HepG2 (cell line): ENCODE data around the gene DAG1.

ENCODE experiments used
- EP300 ChIP-seq, 3 experiments: sonication (generic) in 1 of 3; formaldehyde crosslinking in 1 of 3; IDR thresholded peaks; 2 replicates each; pipeline versions ENCODE4 v1.5.1 to v1.6.1; 2011 to 2020; ENCODE audit warnings: low read depth in 2 of 3, low read length in 2 of 3, borderline replicate concordance in 1 of 3, improper control_type of control experiment in 1 of 3, mild to moderate bottlenecking in 1 of 3, missing genetic modification reagents in 1 of 3, moderate library complexity in 1 of 3
- FOXK2 ChIP-seq: fragments of 450-650 bp; IDR thresholded peaks from 2 replicates; pipeline ENCODE4 v1.6.1; 2016
- MTF2 ChIP-seq: sonication (generic); formaldehyde crosslinking; IDR thresholded peaks from 2 replicates; pipeline ENCODE4 v1.5.0; 2020; ENCODE audit warnings: missing genetic modification reagents, borderline replicate concordance
- POLR2A ChIP-seq, 2 experiments: IDR thresholded peaks; 2 replicates each; pipeline ENCODE4 v1.6.1; 2011; ENCODE audit warnings: low read depth in 2 of 2, low read length in 2 of 2, mild to moderate bottlenecking in 1 of 2, moderate library complexity in 1 of 2; ENCODE audit not compliant: insufficient read depth in 1 of 2
- SP1 ChIP-seq, 2 experiments: fragments of 450-650 bp in 1 of 2; sonication (generic) in 1 of 2; formaldehyde crosslinking in 1 of 2; IDR thresholded peaks; 2 replicates each; pipeline versions ENCODE4 v1.4.0 to v1.6.1; 2016 to 2020; ENCODE audit warnings: missing genetic modification reagents in 1 of 2
- THYN1 ChIP-seq: sonication (generic); formaldehyde crosslinking; IDR thresholded peaks from 2 replicates; pipeline ENCODE4 v1.8.1; 2023; ENCODE audit warnings: low read depth, mild to moderate bottlenecking, moderate library complexity, missing genetic modification reagents, borderline replicate concordance
- ZBTB21 ChIP-seq: sonication (generic); formaldehyde crosslinking; IDR thresholded peaks from 2 replicates; pipeline ENCODE4 v1.4.0; 2020; ENCODE audit warnings: missing genetic modification reagents
- ZFAT ChIP-seq: sonication (generic); formaldehyde crosslinking; conservative IDR thresholded peaks from 2 replicates; pipeline ENCODE4 v1.8.1; 2023; ENCODE audit warnings: missing genetic modification reagents, inconsistent platforms
- ZNF232 ChIP-seq: sonication (generic); formaldehyde crosslinking; IDR thresholded peaks from 2 replicates; pipeline ENCODE4 v1.4.0; 2020; ENCODE audit warnings: missing genetic modification reagents, borderline replicate concordance
- TF ChIP-seq, protein P1 (sequence below), 2 experiments: sonication (generic) in 1 of 2; formaldehyde crosslinking in 1 of 2; IDR thresholded peaks; 2 replicates each; pipeline versions ENCODE4 v1.5.1 to v1.6.1; 2011 to 2020; ENCODE audit warnings: borderline replicate concordance in 1 of 2, low read depth in 1 of 2, low read length in 1 of 2, mild to moderate bottlenecking in 1 of 2, missing genetic modification reagents in 1 of 2, moderate library complexity in 1 of 2

- no peak for TF ChIP-seq ZNF232 (CRISPR knock-in tag)
- no peak for TF ChIP-seq ZBTB21 (CRISPR knock-in tag)
- no peak for TF ChIP-seq EP300 (IDR thresholded peaks at IDR 0.05; ENCODE audit: low read depth in 2 of 2, low read length in 2 of 2)
- TF ChIP-seq EP300 (CRISPR knock-in tag; IDR thresholded peaks at IDR 0.05; ENCODE audit: borderline replicate concordance): no peak
- no peak for TF ChIP-seq FOXK2
- TF ChIP-seq, protein P1, sequence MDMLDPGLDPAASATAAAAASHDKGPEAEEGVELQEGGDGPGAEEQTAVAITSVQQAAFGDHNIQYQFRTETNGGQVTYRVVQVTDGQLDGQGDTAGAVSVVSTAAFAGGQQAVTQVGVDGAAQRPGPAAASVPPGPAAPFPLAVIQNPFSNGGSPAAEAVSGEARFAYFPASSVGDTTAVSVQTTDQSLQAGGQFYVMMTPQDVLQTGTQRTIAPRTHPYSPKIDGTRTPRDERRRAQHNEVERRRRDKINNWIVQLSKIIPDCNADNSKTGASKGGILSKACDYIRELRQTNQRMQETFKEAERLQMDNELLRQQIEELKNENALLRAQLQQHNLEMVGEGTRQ (IDR thresholded peaks at IDR 0.05; ENCODE audit: low read depth, low read length): no peak
- TF ChIP-seq, protein P1 (CRISPR knock-in tag; IDR thresholded peaks at IDR 0.05; ENCODE audit: borderline replicate concordance): no peak
- no peak for TF ChIP-seq SP1 (IDR thresholded peaks at IDR 0.05)
- no peak for TF ChIP-seq SP1 (CRISPR knock-in tag; IDR thresholded peaks at IDR 0.05)
- no peak for TF ChIP-seq ZFAT (CRISPR knock-in tag)
- no peak for TF ChIP-seq POLR2A (IDR thresholded peaks at IDR 0.05; ENCODE audit: insufficient read depth in 1 of 2, low read depth in 2 of 2, low read length in 2 of 2)
- TF ChIP-seq MTF2: no peak
- TF ChIP-seq THYN1 (CRISPR knock-in tag): no peak
Observed at GRCh38 chr3:49533031-49533430, 63.0 kb downstream of the DAG1 start.
